ENCODE measurements around the gene SLC1A7.

GRCh38 chr1:53066891-53067738 is 75.3 kb downstream of the SLC1A7 start:
- TF ChIP-seq CTCF (conservative IDR thresholded peaks at IDR 0.05; ENCODE audit: low read length) (no peak), EZH2phosphoT487 (IDR thresholded peaks at IDR 0.05; ENCODE audit: borderline replicate concordance) (no peak)
